Measurements from ENCODE around the gene PRR29. TPM values are rescaled to one million over a fixed set of nuclear protein-coding genes. Genes with fewer than 3 reads are reported as not detected.
"Not testable (repeated sequence)": the region's sequence is repeated elsewhere in the genome, so short reads cannot be mapped to it uniquely, and the experiment has no call there.

Gene PRR29
- total RNA-seq, 4 donors from 2014 or later, result 0.23 to 1.1 (median 0.57) TPM; not detected in 1

DNA sequence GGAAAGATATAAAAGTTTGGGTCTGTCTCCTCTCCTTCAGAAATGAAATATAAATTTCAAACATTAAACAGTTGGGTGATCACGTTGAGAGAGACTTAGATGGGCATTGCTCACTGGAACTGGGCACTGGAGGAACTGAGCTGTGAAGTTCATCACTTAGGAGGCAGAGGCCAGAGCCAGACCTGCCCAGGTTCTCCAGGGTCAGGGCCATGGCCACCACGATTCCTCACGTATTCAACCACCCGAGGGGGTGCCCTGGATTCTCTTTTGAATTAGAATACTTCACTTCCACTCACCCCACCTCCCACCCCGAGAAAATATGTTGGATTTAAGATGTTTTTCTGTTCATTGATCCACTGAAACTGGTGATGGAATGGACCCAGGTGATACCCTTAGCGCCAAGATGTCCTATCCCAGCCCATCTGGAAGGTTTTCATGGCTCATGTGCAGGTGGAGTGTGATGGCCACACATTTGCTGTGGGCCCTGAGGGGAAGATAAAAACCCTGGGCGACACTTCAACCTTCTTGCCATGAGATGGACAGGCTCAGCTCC, 6.1 kb downstream of the PRR29 start:
- Histone ChIP-seq H3K27ac (peak overlapping the region in 1 of 4 donors; percentile 37), H3K9me3 (no peaks in the 10 kb centered on the region), H3K4me3 (no peak overlapping the region), H3K4me1 (peaks cover 0 to 36% (median 22%) of the 10 kb centered on the region in 3 donors), H3K36me3 (no peaks in the 10 kb centered on the region), H3K27me3 (peaks cover 46% of the 10 kb centered on the region)
- no peak for TF ChIP-seq POLR2A (IDR thresholded peaks at IDR 0.05)
- TF ChIP-seq POLR2AphosphoS5 (IDR thresholded peaks at IDR 0.05), result no peak
- TF ChIP-seq EP300 (IDR thresholded peaks at IDR 0.05), result no peak
- 93 to 94% methylated on average over 4 to 6 of the region's 7 CpGs for WGBS, 2 donors (ENCODE audit: low coverage in 1 of 2)
- ATAC-seq, result no peak

- no peak for ATAC-seq
- WGBS, 2 donors (ENCODE audit: low coverage in 1 of 2), result 17 to 68% methylated on average over 2 to 8 of the region's 19 CpGs
- TF ChIP-seq EP300 (IDR thresholded peaks at IDR 0.05), result no peak
- H3K27me3 ChIP-seq, result peaks cover 38% of the 10 kb centered on the region
- H3K36me3 ChIP-seq, result no peaks in the 10 kb centered on the region
- H3K4me3 ChIP-seq, result peak overlapping the region in 1 of 2 donors; percentile 24
- H3K4me1 ChIP-seq, result peaks cover 0 to 36% (median 22%) of the 10 kb centered on the region in 3 donors
- no peaks in the 10 kb centered on the region for H3K9me3 ChIP-seq
- H3K27ac ChIP-seq, result peak overlapping the region in 3 of 4 donors; percentile 49 to 64 (median 64)
Measured at GRCh38 chr17:64004903-64005733, 7.0 kb downstream of the PRR29 start.

DNA sequence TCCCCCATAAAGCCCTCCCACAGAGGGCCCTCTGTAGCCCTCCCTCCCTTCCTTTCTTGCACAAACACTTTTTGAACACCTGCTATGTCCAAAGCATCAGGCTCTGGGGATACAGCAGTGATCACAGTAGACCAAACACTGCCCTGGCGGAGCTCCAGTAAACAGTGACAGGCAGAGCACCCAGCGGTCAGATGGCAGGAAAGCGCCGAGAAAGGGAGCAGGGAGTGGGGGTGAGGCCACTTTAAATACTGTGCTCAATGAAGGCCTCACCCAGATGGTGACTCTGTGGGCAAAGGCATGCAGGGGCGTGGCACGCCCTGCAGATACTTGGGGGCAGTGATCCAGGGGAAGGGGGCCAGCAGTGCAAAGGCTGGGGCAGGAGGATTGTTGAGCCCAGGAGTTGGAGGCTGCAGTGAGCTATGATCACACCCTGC, 7.6 kb downstream of the PRR29 start:
- TF ChIP-seq POLR2A (IDR thresholded peaks at IDR 0.05) (no peak), EP300 (IDR thresholded peaks at IDR 0.05) (no peak), POLR2AphosphoS5 (IDR thresholded peaks at IDR 0.05) (no peak)
- TF ChIP-seq, protein P1, sequence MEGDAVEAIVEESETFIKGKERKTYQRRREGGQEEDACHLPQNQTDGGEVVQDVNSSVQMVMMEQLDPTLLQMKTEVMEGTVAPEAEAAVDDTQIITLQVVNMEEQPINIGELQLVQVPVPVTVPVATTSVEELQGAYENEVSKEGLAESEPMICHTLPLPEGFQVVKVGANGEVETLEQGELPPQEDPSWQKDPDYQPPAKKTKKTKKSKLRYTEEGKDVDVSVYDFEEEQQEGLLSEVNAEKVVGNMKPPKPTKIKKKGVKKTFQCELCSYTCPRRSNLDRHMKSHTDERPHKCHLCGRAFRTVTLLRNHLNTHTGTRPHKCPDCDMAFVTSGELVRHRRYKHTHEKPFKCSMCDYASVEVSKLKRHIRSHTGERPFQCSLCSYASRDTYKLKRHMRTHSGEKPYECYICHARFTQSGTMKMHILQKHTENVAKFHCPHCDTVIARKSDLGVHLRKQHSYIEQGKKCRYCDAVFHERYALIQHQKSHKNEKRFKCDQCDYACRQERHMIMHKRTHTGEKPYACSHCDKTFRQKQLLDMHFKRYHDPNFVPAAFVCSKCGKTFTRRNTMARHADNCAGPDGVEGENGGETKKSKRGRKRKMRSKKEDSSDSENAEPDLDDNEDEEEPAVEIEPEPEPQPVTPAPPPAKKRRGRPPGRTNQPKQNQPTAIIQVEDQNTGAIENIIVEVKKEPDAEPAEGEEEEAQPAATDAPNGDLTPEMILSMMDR (IDR thresholded peaks at IDR 0.05), result no peak
- Histone ChIP-seq H3K4me3 (peak overlapping the region in 1 of 2 donors; percentile 24), H3K36me3 (no peaks in the 10 kb centered on the region), H3K9me3 (no peaks in the 10 kb centered on the region), H3K27me3 (peaks cover 34% of the 10 kb centered on the region), H3K4me1 (peaks cover 0 to 36% (median 22%) of the 10 kb centered on the region in 3 donors), H3K27ac (peak overlapping the region in 3 of 4 donors; percentile 49 to 64 (median 64))
- 40% methylated on average over 2 of the region's 6 CpGs; no CpG with 5 or more reads in 1 of the 2 donors for WGBS, 2 donors (ENCODE audit: low coverage in 1 of 2)
- no peak for ATAC-seq

- Histone ChIP-seq H3K27me3 (peaks cover 34% of the 10 kb centered on the region), H3K27ac (peak overlapping the region in 3 of 4 donors; percentile 49 to 64 (median 60)), H3K9me3 (no peaks in the 10 kb centered on the region), H3K36me3 (no peaks in the 10 kb centered on the region), H3K4me3 (peak overlapping the region in 1 of 2 donors; percentile 24), H3K4me1 (peaks cover 0 to 36% (median 18%) of the 10 kb centered on the region in 3 donors)
- 60% methylated on average over 1 of the region's 13 CpGs; no CpG with 5 or more reads in 1 of the 2 donors for WGBS, 2 donors (ENCODE audit: low coverage in 1 of 2)
- ATAC-seq, result peak; percentile 64
- no peak for TF ChIP-seq POLR2A (IDR thresholded peaks at IDR 0.05)
- peak; percentile 39 for TF ChIP-seq POLR2AphosphoS5 (IDR thresholded peaks at IDR 0.05)
Measured at GRCh38 chr17:64006361-64007088, 8.4 kb downstream of the PRR29 start.

- ATAC-seq, H3K4me3 ChIP-seq, H3K36me3 ChIP-seq, H3K9me3 ChIP-seq: not testable (repeated sequence)
- peaks cover 27% of the 10 kb centered on the region for H3K27me3 ChIP-seq
- H3K27ac ChIP-seq, result peak overlapping the region in 3 of 4 donors; percentile 12 to 47 (median 37)
- peaks cover 0 to 36% (median 13%) of the 10 kb centered on the region in 3 donors for H3K4me1 ChIP-seq
- WGBS, 2 donors (ENCODE audit: low coverage in 1 of 2), result 80 to 88% methylated on average over 3 to 4 of the region's 5 CpGs
Measured at GRCh38 chr17:64007089-64007837, 9.1 kb downstream of the PRR29 start.

DNA sequence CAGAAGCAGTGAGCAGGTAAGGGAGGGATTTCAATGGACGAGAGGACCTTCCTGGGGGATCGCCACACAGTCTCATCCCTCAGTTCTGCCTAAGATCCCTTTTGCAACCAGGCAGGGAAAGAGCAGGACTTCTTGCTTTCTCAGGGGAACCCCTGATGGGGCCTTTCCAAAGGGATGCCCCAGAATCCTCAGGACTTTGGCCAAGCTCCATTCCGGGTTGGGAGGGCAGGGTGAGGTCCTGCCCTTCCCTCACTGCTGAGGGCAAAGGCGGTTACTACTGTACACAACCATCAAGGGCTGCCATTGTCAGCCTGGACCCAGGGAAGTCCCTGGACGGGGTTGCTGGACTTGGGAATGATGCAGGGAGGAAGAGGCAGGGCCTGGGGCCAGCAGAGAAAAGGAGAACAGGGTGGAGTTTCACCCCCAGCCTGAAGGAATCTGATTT, 9.7 kb downstream of the PRR29 start:
- H3K4me1 ChIP-seq, result peaks cover 0 to 36% (median 13%) of the 10 kb centered on the region in 3 donors
- peak overlapping the region in 3 of 4 donors; percentile 12 to 47 (median 37) for H3K27ac ChIP-seq
- no peaks in the 10 kb centered on the region for H3K36me3 ChIP-seq
- WGBS, 2 donors (ENCODE audit: low coverage in 1 of 2), result 20 to 100% methylated on average over 1 of the region's 5 CpGs
- H3K4me3 ChIP-seq, result no peak overlapping the region
- TF ChIP-seq POLR2A (IDR thresholded peaks at IDR 0.05) (no peak), POLR2AphosphoS5 (IDR thresholded peaks at IDR 0.05) (no peak), EP300 (IDR thresholded peaks at IDR 0.05) (no peak)
- TF ChIP-seq, protein P1 (IDR thresholded peaks at IDR 0.05), result no peak
- H3K27me3 ChIP-seq, result peaks cover 24% of the 10 kb centered on the region
- no peaks in the 10 kb centered on the region for H3K9me3 ChIP-seq
- no peak for ATAC-seq
